OCI-M1 (cell line): ENCODE measurements around the gene SMIM12.
A peak's percentile ranks its signal among the peaks of the same experiment; 100 is the strongest.

ENCODE experiments used
- DNase-seq: peaks from one replicate; lab custom pipeline; 2025; lab: John Stamatoyannopoulos, UW

Gene SMIM12, protein sequence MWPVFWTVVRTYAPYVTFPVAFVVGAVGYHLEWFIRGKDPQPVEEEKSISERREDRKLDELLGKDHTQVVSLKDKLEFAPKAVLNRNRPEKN

GRCh38 chr1:34859446-34860200, at the start of gene SMIM12:
SMIM12 (minus strand) TSS chr1:34859749; CDS start chr1:34855977, 3,772 bp downstream.
- peak; percentile 96 for DNase-seq

DNA sequence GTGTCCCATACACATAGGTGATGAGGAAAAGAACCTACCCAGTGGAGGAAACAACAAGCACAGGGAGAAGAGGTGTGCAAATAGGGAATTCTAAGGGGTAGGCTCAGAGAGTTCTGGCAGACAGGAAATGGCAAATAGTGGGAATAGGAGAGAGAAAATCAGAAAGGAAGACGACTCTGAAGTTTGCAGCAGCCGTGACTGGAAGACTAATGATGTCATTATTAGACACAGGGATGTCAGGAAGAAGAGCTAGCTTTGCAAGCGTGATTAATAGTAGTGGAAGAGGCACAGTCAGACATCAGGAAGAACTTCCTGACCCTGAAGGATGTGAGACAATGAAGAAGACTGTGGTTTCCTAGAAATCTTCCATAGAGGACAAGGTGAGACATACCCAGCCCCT, 48.8 kb upstream of the SMIM12 start:
- no peak for DNase-seq

- DNase-seq, result peak; percentile 5
Observed at GRCh38 chr1:34907487-34908090, 48.0 kb upstream of the SMIM12 start.

DNA sequence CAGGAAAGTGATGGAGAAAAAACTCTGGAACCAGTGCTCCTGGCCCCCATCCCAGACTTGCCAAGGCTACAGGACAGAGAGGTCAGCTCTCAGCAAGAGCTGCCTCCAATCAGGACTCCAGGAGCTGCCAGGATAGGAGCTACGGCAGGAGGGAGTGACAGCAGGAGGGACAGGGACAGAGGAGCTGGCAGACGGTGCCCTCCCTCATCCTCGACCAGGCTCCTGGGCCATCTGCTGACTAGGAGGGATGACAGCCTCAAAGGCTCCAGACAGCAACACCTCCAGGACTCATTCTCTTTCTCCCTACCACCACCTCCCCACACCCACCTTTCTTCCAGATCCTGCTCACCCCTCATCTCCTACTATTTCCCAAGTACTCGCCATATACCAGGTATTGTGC, 47.2 kb upstream of the SMIM12 start:
- no peak for DNase-seq

DNA sequence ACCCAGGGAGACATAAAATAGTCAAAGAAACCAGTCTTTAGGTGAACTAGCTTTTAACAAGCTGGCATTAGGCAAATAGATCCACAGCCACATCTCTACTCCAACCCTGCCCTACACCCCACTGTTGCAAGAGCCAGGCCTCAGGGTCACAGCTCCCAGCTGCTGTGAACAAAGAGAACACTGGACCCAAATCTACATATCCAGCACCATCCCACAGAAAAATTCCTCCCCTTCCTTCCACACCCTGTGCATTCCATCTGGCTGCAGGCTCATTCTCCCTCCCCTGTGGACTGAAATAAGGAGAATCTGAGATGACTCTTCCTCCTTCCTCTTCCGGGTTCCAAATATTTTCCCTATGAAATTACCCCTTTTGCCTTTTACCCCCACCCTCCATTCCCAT, 46.7 kb upstream of the SMIM12 start:
- no peak for DNase-seq

GRCh38 chr1:34905098-34905459, 45.5 kb upstream of the SMIM12 start:
- no peak for DNase-seq

DNA sequence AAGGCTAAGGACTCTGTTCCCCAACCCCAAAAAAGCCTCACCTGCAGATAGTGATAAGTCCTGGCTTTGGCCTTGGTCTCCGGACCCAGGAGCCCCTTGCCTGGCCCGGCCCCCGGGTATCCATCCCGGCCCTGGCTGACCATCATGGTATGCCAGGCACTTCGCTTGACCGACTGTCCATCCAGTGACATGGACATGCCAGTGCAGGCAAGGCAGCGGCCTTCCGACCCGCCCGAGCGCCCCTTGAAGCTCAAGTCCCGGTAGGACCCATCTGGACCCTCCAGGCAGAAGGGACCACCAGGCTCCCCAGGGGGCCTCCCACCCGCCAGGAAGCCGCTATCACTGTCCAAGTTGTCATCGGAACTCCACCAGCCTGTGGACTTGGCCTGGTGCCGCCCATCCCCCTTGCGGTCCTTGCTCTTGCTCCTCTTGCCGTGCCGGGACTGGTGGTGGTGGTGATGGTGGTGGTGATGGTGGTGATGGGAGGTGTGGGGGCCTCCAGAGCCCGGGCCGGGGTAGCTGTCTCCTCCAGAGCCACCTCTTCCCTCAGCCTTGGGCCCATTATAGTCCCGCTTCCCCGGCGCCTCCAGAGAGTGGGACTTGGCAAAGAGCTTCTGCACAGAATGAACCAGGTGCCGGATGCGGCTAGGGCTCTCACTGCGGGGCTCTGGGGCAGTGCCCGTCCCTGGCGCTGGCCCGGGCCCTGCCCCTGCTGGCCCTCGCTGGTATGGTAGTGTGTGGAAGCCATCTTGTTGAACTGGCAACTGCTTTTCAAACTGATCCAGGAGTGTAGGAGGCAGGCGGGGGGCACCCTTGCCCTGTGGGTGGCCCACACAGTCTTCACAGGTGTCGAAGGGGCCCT, 44.9 kb upstream of the SMIM12 start:
- no peak for DNase-seq

DNA sequence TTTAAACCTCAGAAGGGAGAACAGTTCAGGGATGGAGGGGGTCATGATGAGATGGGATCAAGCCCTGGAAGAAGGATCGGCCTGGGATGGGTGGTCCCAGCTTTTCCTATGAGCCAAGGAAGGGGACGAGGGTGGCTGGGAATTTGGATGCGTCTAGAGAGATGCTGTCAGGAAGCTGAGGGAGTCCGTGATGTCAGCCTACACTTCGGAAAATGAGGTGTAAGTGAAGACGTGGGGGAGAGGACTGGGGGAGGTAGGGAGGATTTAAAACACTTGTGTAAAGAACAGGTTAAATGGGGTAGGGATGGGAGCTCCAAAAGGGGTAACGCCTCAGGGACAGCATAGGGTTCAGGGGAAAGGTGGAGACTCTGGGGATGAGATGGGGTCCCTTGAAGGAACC, 42.4 kb upstream of the SMIM12 start:
- DNase-seq, result no peak

- no peak for DNase-seq
Observed at GRCh38 chr1:34900775-34901502, 41.4 kb upstream of the SMIM12 start.

DNA sequence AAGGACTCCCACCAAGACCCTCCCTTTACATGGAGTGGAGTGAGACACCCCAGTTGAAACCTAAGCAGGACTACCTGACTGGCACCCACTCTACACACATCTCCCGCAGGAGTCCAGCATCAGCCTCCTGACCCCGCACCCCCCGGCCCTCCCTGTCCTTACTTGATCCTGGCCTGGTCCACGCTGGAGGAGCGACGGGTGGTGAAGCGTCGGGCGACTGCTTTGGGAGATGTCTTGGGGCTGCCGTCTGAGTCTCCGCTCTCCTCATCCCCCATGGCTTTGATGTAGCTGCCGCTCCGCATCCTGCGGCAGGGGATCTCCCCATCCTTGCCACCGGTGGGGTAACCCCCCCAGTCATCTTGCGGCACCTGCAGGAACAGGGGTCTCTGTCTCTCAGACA, 40.4 kb upstream of the SMIM12 start:
- no peak for DNase-seq

DNA sequence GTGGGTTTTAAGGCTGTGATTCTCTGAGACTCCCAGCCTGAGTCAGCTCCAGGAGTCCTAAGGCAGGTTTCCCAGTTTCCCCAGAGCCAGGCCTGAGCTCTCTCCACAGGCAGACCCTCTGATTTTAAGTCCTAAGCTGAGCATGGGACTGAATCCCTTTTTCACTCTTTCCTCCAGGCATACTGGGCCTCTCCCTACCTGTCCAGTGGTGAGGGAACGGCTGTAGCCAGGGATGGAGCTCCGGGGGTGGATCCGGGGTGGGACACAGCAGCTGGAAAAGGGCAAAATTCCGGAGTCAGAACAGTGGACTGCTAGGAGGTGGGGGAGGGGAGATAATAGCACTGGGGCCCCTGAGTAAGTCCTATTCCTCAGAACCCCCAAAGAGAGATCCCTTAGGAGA, 39.9 kb upstream of the SMIM12 start:
- no peak for DNase-seq

GRCh38 chr1:34898330-34898761, 38.8 kb upstream of the SMIM12 start:
- DNase-seq, result no peak

DNA sequence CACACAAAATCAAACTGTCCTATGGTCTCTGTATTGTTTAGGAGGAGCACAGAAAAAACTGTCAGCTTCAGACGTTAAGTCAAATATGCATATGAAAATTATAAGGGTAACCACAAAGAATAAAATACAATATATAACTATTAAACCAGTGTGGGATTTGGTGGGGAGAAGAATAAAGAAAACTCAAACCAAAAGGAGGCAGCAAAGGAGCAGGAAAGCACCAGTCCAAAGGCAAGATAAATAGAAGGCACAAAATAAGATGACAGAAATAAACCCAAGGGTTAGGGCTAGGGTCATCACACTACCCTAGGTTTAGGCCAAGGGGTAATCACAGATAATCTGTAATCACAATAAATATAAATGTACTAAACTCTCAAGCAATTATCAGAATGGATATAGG, 37.1 kb upstream of the SMIM12 start:
- DNase-seq, result no peak

GRCh38 chr1:34889705-34890104, 30.2 kb upstream of the SMIM12 start:
- DNase-seq, result no peak

- DNase-seq, result no peak
Observed at GRCh38 chr1:34887593-34887992, 28.0 kb upstream of the SMIM12 start.

- no peak for DNase-seq
Observed at GRCh38 chr1:34885405-34886247, 26.1 kb upstream of the SMIM12 start.

DNA sequence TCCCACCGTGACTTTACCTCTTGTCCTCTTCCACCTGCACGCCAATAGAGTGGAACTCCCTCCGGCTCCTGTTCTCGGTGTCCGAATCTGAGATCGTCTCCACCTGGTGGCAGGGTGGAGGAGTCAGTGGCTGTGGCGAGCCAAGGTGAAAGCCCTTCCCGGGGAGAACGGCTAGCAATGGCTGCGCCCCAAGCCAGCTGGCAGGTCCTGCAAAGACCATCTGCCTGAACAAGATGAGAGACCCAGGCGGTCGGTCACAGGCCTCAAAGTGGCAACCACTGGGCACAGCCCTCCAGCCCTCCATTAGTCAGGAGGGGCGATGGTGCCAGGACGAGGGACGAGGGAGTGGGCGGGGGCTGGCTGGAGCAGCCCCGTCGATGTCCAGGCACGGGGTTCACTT, 25.4 kb upstream of the SMIM12 start:
- no peak for DNase-seq

DNA sequence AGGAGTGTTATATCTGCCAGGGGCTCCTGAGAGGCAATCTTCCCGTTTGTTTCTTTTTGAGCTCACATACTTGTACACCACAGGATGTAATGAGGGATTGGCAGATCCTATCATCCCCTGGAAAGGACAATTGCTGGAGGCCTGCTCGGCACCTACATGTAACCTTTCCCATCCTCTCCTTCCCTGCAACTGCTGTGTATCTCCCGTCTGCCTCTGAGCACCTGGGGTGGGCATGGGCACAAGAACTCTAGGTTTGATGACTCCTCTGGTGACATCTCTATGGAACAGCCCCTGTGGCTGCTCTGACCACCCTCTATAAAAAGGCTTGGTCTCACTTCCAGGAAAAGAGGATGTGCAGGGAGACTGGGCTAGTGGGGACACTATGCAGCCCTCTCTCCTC, 25.0 kb upstream of the SMIM12 start:
- no peak for DNase-seq

DNA sequence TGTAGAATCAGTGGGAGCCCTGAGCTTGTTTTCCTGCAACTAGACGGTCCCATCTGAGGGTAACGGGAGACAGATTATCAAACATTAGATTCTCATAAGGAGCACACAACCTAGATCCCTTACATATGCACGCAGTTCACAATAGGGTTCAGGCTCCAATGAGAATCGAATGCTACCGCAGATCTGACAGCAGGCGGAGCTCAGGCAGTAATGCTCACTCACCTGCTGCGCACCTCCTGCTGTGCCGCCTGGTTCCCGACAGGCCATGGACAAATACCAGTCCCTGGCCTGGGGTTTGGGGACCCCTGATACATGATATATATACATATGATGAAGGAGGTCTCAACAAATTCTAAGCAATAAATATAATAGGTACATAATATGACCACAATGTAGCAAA, 19.7 kb upstream of the SMIM12 start:
- no peak for DNase-seq

GRCh38 chr1:34876406-34876805, 16.9 kb upstream of the SMIM12 start:
- no peak for DNase-seq

GRCh38 chr1:34874296-34874952, 14.9 kb upstream of the SMIM12 start:
- DNase-seq, result no peak
